Measurements from ENCODE around the gene HCN2.
"Not testable (repeated sequence)": the region's sequence is repeated elsewhere in the genome, so short reads cannot be mapped to it uniquely, and the experiment has no call there.

Gene HCN2

GRCh38 chr19:618247-618619 is 28.6 kb downstream of the HCN2 start:
- WGBS (ENCODE audit: insufficient coverage) = 95% methylated on average over 13 of the region's 19 CpGs
- Histone ChIP-seq H3K9me3 (ENCODE audit: control extremely low read depth in 1 of 5, control insufficient read depth in 4 of 5, insufficient read depth in 2 of 5, low read depth in 1 of 5, low read length in 4 of 5) (no peaks in the 10 kb centered on the region), H3K4me3 (ENCODE audit: control insufficient read depth in 1 of 7, extremely low read depth in 1 of 7, insufficient read depth in 4 of 7, low read depth in 2 of 7, low read length in 6 of 7) (no peak overlapping the region), H3K4me1 (ENCODE audit: control extremely low read depth in 1 of 4, control insufficient read depth in 4 of 4, insufficient read depth in 4 of 4, low read length in 3 of 4) (peaks cover 0 to 4% (median 2%) of the 10 kb centered on the region in 4 experiments), H3K27ac (ENCODE audit: insufficient read depth in 1 of 2, low read depth in 1 of 2, low read length in 2 of 2, poor library complexity in 1 of 2, severe bottlenecking in 2 of 2) (no peak overlapping the region), H3K36me3 (ENCODE audit: control insufficient read depth in 4 of 4, insufficient read depth in 4 of 4, low read length in 3 of 4) (peaks cover 3 to 54% (median 28%) of the 10 kb centered on the region in 4 experiments), H3K27me3 (replicated peaks in 2 of 5; ENCODE audit: control insufficient read depth in 4 of 5, insufficient read depth in 5 of 5, low read length in 4 of 5) (peaks cover 0 to 15% (median 0%) of the 10 kb centered on the region in 5 experiments)
- DNase-seq = no peak
- CTCF ChIA-PET = interaction anchor here (1.2 kb wide), 1 partner anchor 9 kb away, joined by 7 read pairs; no protein-coding TSS in a partner anchor
- POLR2A ChIA-PET = no interaction called here

- no peak for DNase-seq
- H3K27ac ChIP-seq (ENCODE audit: insufficient read depth in 1 of 2, low read depth in 1 of 2, low read length in 2 of 2, poor library complexity in 1 of 2, severe bottlenecking in 2 of 2) = no peak overlapping the region
- H3K27me3 ChIP-seq (replicated peaks in 2 of 5; ENCODE audit: control insufficient read depth in 4 of 5, insufficient read depth in 5 of 5, low read length in 4 of 5) = peaks cover 0 to 15% (median 0%) of the 10 kb centered on the region in 5 experiments
- H3K4me3 ChIP-seq (ENCODE audit: control insufficient read depth in 1 of 7, extremely low read depth in 1 of 7, insufficient read depth in 4 of 7, low read depth in 2 of 7, low read length in 6 of 7) = no peak overlapping the region
- peaks cover 0 to 4% (median 2%) of the 10 kb centered on the region in 4 experiments for H3K4me1 ChIP-seq (ENCODE audit: control extremely low read depth in 1 of 4, control insufficient read depth in 4 of 4, insufficient read depth in 4 of 4, low read length in 3 of 4)
- H3K9me3 ChIP-seq (ENCODE audit: control extremely low read depth in 1 of 5, control insufficient read depth in 4 of 5, insufficient read depth in 2 of 5, low read depth in 1 of 5, low read length in 4 of 5) = no peaks in the 10 kb centered on the region
- POLR2A ChIA-PET = no interaction called here
- peaks cover 3 to 59% (median 30%) of the 10 kb centered on the region in 4 experiments for H3K36me3 ChIP-seq (ENCODE audit: control insufficient read depth in 4 of 4, insufficient read depth in 4 of 4, low read length in 3 of 4)
- 96% methylated on average over 25 of the region's 27 CpGs for WGBS (ENCODE audit: insufficient coverage)
- CTCF ChIA-PET = interaction anchor here (1.2 kb wide), 1 partner anchor 8 kb away, joined by 7 read pairs; no protein-coding TSS in a partner anchor
Measured at GRCh38 chr19:618674-619285, 29.1 kb downstream of the HCN2 start.

GRCh38 chr19:619286-620002 is 29.8 kb downstream of the HCN2 start:
- Histone ChIP-seq H3K27me3 (replicated peaks in 2 of 5; ENCODE audit: control insufficient read depth in 4 of 5, insufficient read depth in 5 of 5, low read length in 4 of 5) (peaks cover 0 to 10% (median 0%) of the 10 kb centered on the region in 5 experiments), H3K36me3 (ENCODE audit: control insufficient read depth in 4 of 4, insufficient read depth in 4 of 4, low read length in 3 of 4) (peaks cover 3 to 64% (median 35%) of the 10 kb centered on the region in 4 experiments), H3K9me3 (ENCODE audit: control extremely low read depth in 1 of 5, control insufficient read depth in 4 of 5, insufficient read depth in 2 of 5, low read depth in 1 of 5, low read length in 4 of 5) (no peaks in the 10 kb centered on the region), H3K4me3 (ENCODE audit: control insufficient read depth in 1 of 7, extremely low read depth in 1 of 7, insufficient read depth in 4 of 7, low read depth in 2 of 7, low read length in 6 of 7) (no peak overlapping the region), H3K4me1 (ENCODE audit: control extremely low read depth in 1 of 4, control insufficient read depth in 4 of 4, insufficient read depth in 4 of 4, low read length in 3 of 4) (peaks cover 0 to 4% (median 2%) of the 10 kb centered on the region in 4 experiments), H3K27ac (ENCODE audit: insufficient read depth in 1 of 2, low read depth in 1 of 2, low read length in 2 of 2, poor library complexity in 1 of 2, severe bottlenecking in 2 of 2) (no peak overlapping the region)
- ChIA-PET CTCF (no interaction called here), POLR2A (no interaction called here)
- WGBS (ENCODE audit: insufficient coverage) = 97% methylated on average over 40 of the region's 47 CpGs
- DNase-seq = no peak

- Histone ChIP-seq H3K4me3 (ENCODE audit: control insufficient read depth in 1 of 7, extremely low read depth in 1 of 7, insufficient read depth in 4 of 7, low read depth in 2 of 7, low read length in 6 of 7) (no peak overlapping the region), H3K4me1 (ENCODE audit: control extremely low read depth in 1 of 4, control insufficient read depth in 4 of 4, insufficient read depth in 4 of 4, low read length in 3 of 4) (peaks cover 0 to 4% (median 2%) of the 10 kb centered on the region in 4 experiments), H3K36me3 (ENCODE audit: control insufficient read depth in 4 of 4, insufficient read depth in 4 of 4, low read length in 3 of 4) (peaks cover 3 to 73% (median 38%) of the 10 kb centered on the region in 4 experiments), H3K27ac (ENCODE audit: insufficient read depth in 1 of 2, low read depth in 1 of 2, low read length in 2 of 2, poor library complexity in 1 of 2, severe bottlenecking in 2 of 2) (no peak overlapping the region), H3K27me3 (replicated peaks in 2 of 5; ENCODE audit: control insufficient read depth in 4 of 5, insufficient read depth in 5 of 5, low read length in 4 of 5) (peaks cover 0 to 4% (median 0%) of the 10 kb centered on the region in 5 experiments), H3K9me3 (ENCODE audit: control extremely low read depth in 1 of 5, control insufficient read depth in 4 of 5, insufficient read depth in 2 of 5, low read depth in 1 of 5, low read length in 4 of 5) (no peaks in the 10 kb centered on the region)
- DNase-seq = no peak
- POLR2A ChIA-PET = no interaction called here
- WGBS (ENCODE audit: insufficient coverage) = 97% methylated on average over 35 of the region's 51 CpGs
- CTCF ChIA-PET = no interaction called here
Measured at GRCh38 chr19:620166-620862, 30.6 kb downstream of the HCN2 start.

GRCh38 chr19:621191-621590 is 31.5 kb downstream of the HCN2 start:
- H3K4me1 ChIP-seq (ENCODE audit: control extremely low read depth in 1 of 4, control insufficient read depth in 4 of 4, insufficient read depth in 4 of 4, low read length in 3 of 4); POLR2A ChIA-PET; DNase-seq; H3K4me3 ChIP-seq (ENCODE audit: control insufficient read depth in 1 of 7, extremely low read depth in 1 of 7, insufficient read depth in 4 of 7, low read depth in 2 of 7, low read length in 6 of 7); H3K27me3 ChIP-seq (replicated peaks in 2 of 5; ENCODE audit: control insufficient read depth in 4 of 5, insufficient read depth in 5 of 5, low read length in 4 of 5); H3K27ac ChIP-seq (ENCODE audit: insufficient read depth in 1 of 2, low read depth in 1 of 2, low read length in 2 of 2, poor library complexity in 1 of 2, severe bottlenecking in 2 of 2); H3K9me3 ChIP-seq (ENCODE audit: control extremely low read depth in 1 of 5, control insufficient read depth in 4 of 5, insufficient read depth in 2 of 5, low read depth in 1 of 5, low read length in 4 of 5); CTCF ChIA-PET: not testable (repeated sequence)
- peaks cover 3 to 76% (median 39%) of the 10 kb centered on the region in 4 experiments for H3K36me3 ChIP-seq (ENCODE audit: control insufficient read depth in 4 of 4, insufficient read depth in 4 of 4, low read length in 3 of 4)
- 97% methylated on average over 34 of the region's 48 CpGs for WGBS (ENCODE audit: insufficient coverage)

GRCh38 chr19:621819-622218 is 32.1 kb downstream of the HCN2 start:
- H3K4me3 ChIP-seq (ENCODE audit: control insufficient read depth in 1 of 7, extremely low read depth in 1 of 7, insufficient read depth in 4 of 7, low read depth in 2 of 7, low read length in 6 of 7) = no peak overlapping the region
- no peaks in the 10 kb centered on the region for H3K27me3 ChIP-seq (replicated peaks in 2 of 5; ENCODE audit: control insufficient read depth in 4 of 5, insufficient read depth in 5 of 5, low read length in 4 of 5)
- no peak overlapping the region for H3K27ac ChIP-seq (ENCODE audit: insufficient read depth in 1 of 2, low read depth in 1 of 2, low read length in 2 of 2, poor library complexity in 1 of 2, severe bottlenecking in 2 of 2)
- H3K36me3 ChIP-seq (ENCODE audit: control insufficient read depth in 4 of 4, insufficient read depth in 4 of 4, low read length in 3 of 4) = peaks cover 3 to 76% (median 39%) of the 10 kb centered on the region in 4 experiments
- no peaks in the 10 kb centered on the region for H3K9me3 ChIP-seq (ENCODE audit: control extremely low read depth in 1 of 5, control insufficient read depth in 4 of 5, insufficient read depth in 2 of 5, low read depth in 1 of 5, low read length in 4 of 5)
- ChIA-PET POLR2A (no interaction called here), CTCF (interaction anchor here (1.1 kb wide), 1 partner anchor 10 kb away, joined by 3 read pairs; no protein-coding TSS in a partner anchor)
- no peaks in the 10 kb centered on the region for H3K4me1 ChIP-seq (ENCODE audit: control extremely low read depth in 1 of 4, control insufficient read depth in 4 of 4, insufficient read depth in 4 of 4, low read length in 3 of 4)
- DNase-seq = no peak
- WGBS (ENCODE audit: insufficient coverage) = 95% methylated on average over 24 of the region's 24 CpGs

Data from common myeloid progenitor, CD34-positive (primary cell).